Measurements from ENCODE around the gene ZNF526.

GRCh38 chr19:42233106-42233505 lies 13.0 kb downstream of the ZNF526 start:
- TF ChIP-seq POLR2A (IDR thresholded peaks at IDR 0.05; ENCODE audit: low read depth, low read length) (no peak), TAF1 (IDR thresholded peaks at IDR 0.05; ENCODE audit: borderline replicate concordance, low read depth, low read length) (no peak), POLR2AphosphoS5 (IDR thresholded peaks at IDR 0.05; ENCODE audit: low read depth, low read length) (no peak)
